Measurements from ENCODE around the gene PSIP1.

GRCh38 chr9:15525958-15526357 lies 15.2 kb upstream of the PSIP1 start:
- TF ChIP-seq ZNF512 (CRISPR knock-in tag; IDR thresholded peaks at IDR 0.05; ENCODE audit: borderline replicate concordance) (no peak), SP1 (CRISPR knock-in tag; conservative IDR thresholded peaks at IDR 0.05) (no peak), CTCF (IDR thresholded peaks at IDR 0.05) (no peak), PREB (CRISPR knock-in tag; IDR thresholded peaks at IDR 0.05; ENCODE audit: borderline replicate concordance) (no peak), ZNF317 (CRISPR knock-in tag; IDR thresholded peaks at IDR 0.05; ENCODE audit: borderline replicate concordance, low read depth) (no peak), NFE2L1 (CRISPR knock-in tag; IDR thresholded peaks at IDR 0.05) (no peak), ZNF232 (CRISPR knock-in tag; IDR thresholded peaks at IDR 0.05) (no peak), ETV6 (CRISPR knock-in tag; IDR thresholded peaks at IDR 0.05) (no peak), CREM (CRISPR knock-in tag; IDR thresholded peaks at IDR 0.05) (no peak), TCF7 (CRISPR knock-in tag; IDR thresholded peaks at IDR 0.05; ENCODE audit: low read depth) (no peak), FOXP1 (CRISPR knock-in tag; IDR thresholded peaks at IDR 0.05; ENCODE audit: borderline replicate concordance) (no peak), MLX (CRISPR knock-in tag; IDR thresholded peaks at IDR 0.05) (no peak), E2F4 (CRISPR knock-in tag; IDR thresholded peaks at IDR 0.05; ENCODE audit: borderline replicate concordance, low read depth) (no peak), ZNF121 (CRISPR knock-in tag; IDR thresholded peaks at IDR 0.05) (no peak)

All from WTC11 (cell line).